Amniotic stem cell (primary cell): Measurements from ENCODE around the gene DNMT3A.

Source experiments
- DNase-seq: peaks from one replicate; lab custom pipeline; 2025; lab: John Stamatoyannopoulos, UW

Gene DNMT3A

GRCh38 chr2:25372405-25373268, 30.9 kb upstream of the DNMT3A start:
- DNase-seq = no peak

- DNase-seq = no peak
Observed at GRCh38 chr2:25371253-25372241, 29.8 kb upstream of the DNMT3A start.

- no peak for DNase-seq
Observed at GRCh38 chr2:25369876-25370275, 28.2 kb upstream of the DNMT3A start.

DNA sequence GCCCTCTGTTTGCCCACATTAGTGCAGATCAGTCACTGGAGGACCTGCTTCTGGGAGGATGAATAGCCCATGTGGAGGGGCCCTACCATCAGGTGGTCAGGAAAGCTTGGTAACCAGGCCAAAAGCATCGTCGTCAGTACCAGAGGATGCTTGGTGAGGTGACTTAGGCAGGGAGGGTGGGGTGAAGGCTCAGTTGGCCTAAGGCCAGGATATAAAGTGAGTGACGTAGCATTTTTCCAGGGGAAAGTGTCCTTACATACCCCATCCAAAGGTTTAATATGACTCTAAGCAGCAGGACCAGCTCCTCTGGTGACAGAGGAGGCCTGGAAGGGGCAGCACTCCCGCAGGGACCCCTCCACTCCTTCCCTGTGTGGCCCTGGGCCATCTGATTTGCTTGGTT, 27.7 kb upstream of the DNMT3A start:
- DNase-seq = no peak

GRCh38 chr2:25368660-25369059, 26.9 kb upstream of the DNMT3A start:
- DNase-seq = no peak

- no peak for DNase-seq
Observed at GRCh38 chr2:25367296-25367695, 25.6 kb upstream of the DNMT3A start.

DNA sequence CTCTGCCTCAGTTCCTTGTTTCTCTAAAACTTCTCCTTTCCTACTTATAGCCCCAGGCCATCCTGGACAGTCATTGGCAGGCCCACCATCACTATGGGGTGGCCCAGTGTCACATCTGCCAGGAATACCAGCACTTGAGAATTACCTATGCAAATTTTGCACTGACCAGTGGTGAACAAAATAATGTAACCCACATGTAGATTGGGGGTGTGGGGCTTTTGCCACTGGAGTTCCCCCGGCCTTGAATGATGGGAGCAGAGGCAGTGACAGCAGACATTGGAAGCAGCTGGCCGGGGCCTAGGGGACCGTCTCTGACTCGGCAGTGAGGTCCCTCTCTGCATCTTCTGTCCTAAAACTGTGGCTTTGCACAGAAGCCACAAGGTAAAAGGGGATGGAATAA, 24.9 kb upstream of the DNMT3A start:
- DNase-seq = no peak

DNA sequence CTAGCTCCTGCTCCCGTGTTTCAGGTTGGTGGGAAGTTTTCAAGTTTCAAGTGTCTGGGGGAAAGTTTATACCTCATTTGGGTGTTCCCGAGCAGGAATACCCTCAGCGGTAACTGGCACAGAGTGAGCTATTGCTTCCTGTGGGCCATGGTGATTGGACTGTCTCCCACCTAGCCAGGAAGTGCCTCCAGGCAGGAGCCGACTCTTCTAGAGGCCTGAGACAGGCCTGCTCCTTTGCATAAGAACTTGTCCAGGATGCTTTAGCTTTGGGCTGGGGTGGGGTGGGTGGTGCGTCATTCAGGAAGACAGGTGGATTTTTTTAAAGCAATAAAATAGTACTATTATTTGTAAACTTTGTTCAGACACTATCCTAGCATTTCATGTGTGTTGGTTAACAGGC, 23.5 kb upstream of the DNMT3A start:
- no peak for DNase-seq

DNA sequence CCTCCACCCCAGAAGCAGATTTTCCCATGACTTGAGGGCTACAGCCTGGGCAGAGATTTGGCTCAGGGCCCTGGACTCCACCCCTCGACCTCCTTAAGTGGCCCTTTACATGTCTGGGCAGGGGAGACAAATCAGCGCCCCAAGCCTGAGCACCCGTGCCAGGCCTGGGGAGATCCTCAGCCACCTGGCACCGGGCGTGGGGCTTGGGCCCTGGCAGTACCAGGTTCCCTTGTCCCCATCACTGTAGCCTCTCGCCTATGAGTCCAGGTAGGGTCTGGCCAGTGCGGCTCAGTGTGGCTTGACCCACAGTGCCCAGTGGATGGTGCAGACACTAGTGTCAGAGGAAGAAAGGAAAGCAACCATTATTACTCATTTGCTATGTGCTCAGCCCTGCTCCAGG, 22.0 kb upstream of the DNMT3A start:
- no peak for DNase-seq

DNA sequence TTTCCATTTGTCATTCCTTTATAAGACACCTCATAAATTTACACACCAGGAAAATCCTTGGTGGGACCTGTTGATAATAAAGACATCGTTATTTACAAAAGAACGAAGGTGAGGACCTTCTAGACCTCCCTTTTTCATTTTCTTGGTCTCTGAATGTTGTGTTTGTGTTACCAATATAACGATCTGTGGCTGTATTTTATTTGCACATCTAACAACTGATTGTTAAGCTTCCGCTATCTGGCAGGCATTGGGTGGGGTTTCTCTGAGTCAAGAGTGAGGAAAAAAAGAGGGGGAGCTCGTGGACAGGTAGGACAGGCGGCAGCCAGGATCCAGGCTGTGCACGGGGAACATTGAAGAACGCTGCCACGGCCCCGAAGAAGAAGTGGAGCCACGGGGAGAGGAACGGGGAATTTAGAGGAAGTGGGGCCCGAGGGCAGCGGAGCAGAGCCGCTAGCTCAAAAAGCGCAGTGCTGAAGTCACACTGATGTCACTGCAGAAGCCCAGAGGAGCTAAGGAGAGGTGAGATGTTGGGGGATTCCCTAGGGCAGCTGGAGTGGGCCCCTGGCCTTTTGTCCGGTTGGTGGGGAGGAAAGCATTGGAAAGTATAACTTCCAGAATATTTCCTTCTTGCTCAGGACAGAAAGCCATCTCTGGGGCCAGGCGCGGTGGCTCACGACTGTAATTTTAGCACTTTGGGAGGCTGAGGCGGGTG, 20.9 kb upstream of the DNMT3A start:
- no peak for DNase-seq

DNA sequence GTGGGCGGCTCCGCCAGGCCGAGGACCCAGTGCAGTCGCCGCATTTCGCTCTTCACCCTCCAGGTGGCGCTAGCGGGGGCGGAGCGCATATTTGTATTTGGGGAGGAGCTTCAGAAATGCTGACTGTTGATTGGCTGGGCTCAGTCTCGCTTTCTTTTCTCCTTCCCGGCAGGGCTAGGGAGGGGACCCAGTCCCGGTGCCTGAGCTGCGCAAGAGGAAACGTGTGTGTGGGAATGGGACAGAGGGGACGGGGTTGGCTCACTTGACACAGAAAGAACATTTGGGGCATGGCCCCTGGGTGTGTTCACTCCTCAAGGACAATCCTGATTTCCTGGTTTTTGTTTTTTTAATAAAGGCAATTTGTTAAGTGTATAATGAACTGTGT, 20.3 kb upstream of the DNMT3A start:
- DNase-seq = peak; percentile 65

DNA sequence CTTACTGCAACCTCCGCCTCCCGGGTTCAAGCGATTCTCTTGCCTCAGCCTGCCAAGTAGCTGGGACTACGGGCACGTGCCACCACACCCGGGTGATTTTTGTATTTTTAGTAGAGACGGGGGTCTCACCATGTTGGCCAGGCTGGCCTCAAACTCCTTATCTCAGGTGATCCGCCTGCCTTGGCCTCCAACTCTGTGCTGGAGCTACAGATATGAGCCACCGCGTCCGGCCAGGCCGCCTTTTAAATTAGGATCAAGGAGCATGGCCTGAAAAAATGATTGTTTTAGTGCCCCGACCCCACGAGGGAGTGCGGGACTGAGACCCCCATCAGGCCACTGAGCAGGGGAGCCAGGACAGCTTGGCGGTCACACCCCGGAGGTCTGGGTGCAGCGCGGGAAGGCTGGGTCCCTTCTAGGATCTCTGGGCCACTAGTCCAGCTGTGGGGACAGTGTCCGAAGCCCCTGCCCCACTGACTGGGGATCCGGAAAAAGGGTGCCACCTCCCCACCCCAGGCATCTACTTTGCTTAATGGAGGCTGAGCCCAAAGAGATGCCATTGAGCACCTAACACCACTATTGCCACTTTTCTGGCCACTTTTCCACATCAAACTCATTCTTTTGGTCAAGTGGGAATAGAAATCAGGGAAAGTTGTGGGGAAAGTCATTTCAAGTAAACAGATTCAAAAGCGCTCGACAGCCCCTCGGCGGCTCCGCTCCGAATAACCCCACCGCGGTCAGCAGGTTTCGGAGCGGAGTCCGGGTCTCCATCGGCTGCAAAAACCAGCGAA, 19.7 kb upstream of the DNMT3A start:
- DNase-seq = no peak

DNA sequence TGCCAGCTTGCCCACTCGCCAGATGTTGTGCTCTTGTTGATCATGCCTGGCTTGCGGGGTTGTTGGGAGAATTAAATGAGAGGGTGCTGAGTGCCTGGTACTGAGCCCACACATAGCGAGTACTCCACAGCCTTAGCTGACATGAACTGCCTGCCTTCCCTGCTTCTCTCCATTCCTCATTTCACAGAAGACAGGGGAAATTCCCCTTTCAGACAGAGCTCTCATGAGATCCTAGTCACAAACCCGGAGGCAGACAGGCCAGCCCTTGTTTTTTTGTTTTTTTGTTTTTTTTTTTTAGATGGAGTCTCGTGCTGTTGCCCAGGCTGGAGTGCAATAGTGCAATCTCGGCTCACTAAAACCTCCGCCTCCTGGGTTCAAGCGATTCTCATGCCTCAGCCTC, 17.1 kb upstream of the DNMT3A start:
- no peak for DNase-seq

- DNase-seq = no peak
Observed at GRCh38 chr2:25358249-25358815, 16.6 kb upstream of the DNMT3A start.

- DNase-seq = no peak
Observed at GRCh38 chr2:25356088-25356487, 14.4 kb upstream of the DNMT3A start.

GRCh38 chr2:25355270-25355669, 13.5 kb upstream of the DNMT3A start:
- no peak for DNase-seq

DNA sequence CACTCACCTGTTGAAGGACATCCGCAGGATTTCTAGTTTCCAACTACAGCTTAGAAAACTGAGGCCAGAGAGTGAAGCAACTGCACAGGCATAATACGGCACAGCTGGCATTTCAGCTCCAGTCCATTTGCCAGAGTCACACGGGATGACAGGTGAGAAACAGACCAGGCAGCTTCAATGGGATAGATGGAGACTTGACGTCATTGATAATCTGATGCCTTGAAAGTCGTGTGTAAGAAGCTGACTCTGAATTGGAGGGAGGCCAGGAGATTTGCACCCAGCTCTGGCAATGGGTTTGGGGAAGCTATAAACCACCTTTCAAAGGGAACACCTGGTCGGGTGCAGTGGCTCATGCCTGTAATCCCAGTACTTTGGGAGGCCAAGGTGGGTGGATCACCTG, 12.4 kb upstream of the DNMT3A start:
- no peak for DNase-seq

- no peak for DNase-seq
Observed at GRCh38 chr2:25349397-25349796, 7.7 kb upstream of the DNMT3A start.

DNA sequence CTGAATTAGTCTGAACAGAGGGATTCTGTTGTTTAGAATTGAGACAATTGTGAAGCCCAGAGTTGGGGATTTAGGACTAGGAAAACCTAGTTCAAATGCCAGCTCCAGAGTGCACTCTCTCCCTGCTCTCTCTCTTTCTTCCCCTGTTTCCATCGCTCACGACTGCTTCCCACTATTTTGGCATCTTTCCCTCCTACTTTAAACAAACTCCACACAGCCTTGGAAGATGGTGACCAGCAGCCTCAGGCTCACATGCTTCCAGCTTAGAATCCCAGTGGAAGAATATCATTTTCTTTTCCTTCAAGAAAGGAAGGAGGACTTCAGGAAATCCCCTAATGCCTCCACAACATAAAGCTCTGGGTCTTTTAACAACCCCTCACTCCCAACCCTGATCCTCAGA, 6.1 kb upstream of the DNMT3A start:
- DNase-seq = no peak

GRCh38 chr2:25347205-25347815, 5.6 kb upstream of the DNMT3A start:
- DNase-seq = no peak
